Measurements from ENCODE around the gene TBC1D3E.
"Not testable (repeated sequence)": the region's sequence is repeated elsewhere in the genome, so short reads cannot be mapped to it uniquely, and the experiment has no call there.

Gene TBC1D3E

DNA sequence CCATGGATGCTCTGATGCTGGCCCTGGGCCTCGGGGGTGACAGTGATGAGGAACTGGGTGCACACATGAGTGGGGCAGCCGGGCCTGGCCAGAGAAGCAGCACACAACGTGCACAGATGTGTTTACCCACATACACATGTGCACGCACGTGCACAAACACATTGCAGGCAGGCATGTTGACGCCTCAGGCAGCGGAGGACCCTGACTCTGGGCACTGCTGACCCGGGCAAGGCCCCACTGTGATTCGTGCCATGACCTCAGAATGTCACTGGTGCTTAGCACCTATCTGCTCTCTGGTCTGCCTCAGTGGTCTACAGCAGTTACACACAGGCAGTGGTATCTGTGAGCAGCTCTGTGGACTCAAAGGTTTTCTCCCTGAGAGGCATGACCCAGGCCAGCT is at the start of gene TBC1D3E:
Gene TBC1D3E, plus strand, starts transcription at position 301 of the 400 bp plus-strand sequence. CDS start 1,545 bp downstream, outside the sequence.
- DNase-seq (ENCODE audit: insufficient read length, low spot score); FAIRE-seq: not testable (repeated sequence)

DNA sequence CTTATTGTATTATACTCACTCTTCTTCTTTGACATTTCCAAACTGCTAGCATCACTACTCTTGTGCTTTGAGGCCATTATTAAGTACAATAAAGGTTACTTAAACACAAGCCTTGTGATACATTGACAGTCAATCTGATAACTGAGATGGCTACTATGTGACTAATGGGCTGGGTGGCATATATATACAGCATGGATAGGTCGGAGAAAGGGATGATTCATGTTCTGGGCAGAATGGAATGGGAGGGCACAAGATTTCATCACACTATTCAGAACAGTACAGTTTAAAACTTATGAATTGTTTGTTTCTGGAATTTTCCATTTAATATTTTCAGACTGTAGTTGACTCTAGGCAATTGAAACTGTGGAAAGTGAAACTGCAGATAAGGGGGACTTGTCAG is 40.4 kb upstream of the TBC1D3E start:
- FAIRE-seq; DNase-seq (ENCODE audit: insufficient read length, low spot score): not testable (repeated sequence)

DNA sequence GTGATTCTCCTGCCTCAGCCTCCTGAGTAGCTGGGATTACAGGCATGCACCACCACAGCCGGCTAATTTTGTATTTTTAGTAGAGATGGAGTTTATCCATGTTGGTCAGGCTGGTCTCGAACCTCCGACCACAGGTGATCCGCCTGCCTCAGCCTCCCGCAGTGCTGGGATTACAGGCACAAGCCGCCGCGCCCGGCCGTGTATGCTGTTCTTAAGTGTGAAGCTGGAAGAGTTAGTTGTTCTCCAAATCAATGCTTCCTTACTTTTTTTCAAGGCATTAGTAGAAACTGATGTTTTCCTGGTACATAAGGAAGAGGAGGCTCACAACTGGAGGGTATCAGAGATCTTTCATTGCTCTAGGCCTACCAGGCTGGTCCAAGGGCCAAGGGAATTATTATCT is 39.6 kb upstream of the TBC1D3E start:
- not testable (repeated sequence) for DNase-seq (ENCODE audit: insufficient read length, low spot score); FAIRE-seq

DNA sequence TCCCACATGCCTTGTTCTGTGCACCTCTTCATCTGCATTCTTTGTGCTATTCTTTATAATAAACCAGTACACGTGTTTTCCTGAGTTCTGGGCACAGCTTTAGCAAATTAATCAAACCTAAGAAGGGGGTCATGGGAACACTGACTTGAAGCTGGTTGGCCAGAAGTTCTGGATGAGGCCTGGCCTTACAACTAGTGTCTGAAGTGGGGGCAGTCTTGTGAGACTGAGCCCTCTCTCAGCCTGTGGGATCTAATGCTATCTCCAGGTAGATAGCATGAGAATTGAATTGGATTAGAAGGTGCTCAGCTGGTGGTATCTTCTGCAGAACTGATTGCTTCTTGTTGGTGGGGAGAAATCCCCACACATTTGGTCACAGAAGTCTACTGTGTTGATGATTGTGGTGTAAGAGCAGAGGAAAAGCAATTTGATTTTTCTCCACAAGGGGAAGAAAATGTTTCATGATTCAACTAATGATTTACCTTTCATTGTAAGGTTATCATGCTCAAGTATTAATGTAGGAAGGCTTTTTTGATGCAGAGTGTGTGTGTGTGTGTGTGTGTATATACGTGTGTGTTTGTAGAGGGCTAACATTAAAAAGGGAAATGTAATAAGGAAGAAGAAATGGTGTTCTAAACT is 33.6 kb upstream of the TBC1D3E start:
- FAIRE-seq; DNase-seq (ENCODE audit: insufficient read length, low spot score): not testable (repeated sequence)

DNA sequence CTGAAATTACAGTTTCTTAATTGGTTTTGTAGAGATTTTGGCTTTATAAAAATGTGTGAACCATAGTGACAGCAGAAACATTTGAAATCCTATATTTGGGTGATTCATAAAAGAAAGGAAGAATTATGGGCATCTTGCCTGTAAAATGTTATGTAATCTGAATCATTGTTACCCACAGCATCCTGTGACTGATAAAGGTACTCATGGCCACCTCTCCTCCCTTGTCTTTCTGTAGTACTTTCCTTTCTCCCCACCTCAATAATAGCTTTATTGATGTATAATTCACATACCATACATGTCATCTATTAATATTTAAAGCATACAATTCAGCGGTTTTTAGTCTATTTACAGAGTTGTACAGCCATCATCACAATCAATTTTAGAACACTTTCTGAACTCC is 28.5 kb upstream of the TBC1D3E start:
- not testable (repeated sequence) for DNase-seq (ENCODE audit: insufficient read length, low spot score); FAIRE-seq

DNA sequence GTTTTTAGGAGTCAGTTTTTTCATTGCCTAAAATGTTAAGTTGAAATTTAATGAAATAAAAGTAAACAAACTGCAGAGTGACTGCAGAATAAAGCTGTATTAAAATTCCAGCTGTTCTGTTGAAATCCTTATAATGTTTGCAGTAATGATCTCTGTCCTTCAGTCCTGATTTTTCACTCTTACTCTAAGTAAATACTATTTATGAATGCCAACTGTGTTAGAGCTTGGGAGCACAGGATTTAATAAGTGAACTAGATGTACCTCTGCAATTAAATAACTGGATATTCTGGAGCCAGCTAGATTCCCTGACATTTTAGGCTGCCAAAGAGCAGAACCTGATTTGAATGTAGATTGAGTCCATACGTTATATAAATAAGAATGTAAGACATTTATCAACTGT is 7.9 kb upstream of the TBC1D3E start:
- not testable (repeated sequence) for FAIRE-seq; DNase-seq (ENCODE audit: insufficient read length, low spot score)

DNA sequence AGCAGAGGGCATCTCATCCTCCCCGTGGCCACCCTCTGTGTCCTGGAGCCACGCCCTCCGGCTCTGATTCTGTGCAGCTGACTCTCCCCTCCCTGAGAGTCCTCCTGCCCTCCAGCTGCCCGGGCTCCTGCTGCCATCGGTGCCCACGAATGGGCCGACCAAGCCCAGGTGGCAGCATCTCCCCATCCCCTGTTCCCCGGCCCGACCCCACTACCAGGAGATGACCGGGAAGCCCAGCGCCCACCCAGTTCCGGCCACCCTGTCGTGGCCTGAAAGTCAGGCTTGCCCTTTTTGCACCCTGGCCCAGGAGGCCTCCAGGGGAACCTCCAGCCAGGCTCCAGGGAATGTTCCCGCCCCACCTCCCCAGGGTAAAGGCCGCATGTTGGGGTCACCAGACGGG is 7.1 kb downstream of the TBC1D3E start:
- not testable (repeated sequence) for FAIRE-seq; DNase-seq (ENCODE audit: insufficient read length, low spot score)
